Activated T-helper 17 cell treated with anti-CD3 and anti-CD28 coated beads, Interleukin-2, amount 50 U/mL, for 72 hours (primary cell): ENCODE data around the gene PAXIP1. TPM values are rescaled to one million over a fixed set of nuclear protein-coding genes. Genes with fewer than 3 reads are reported as not detected.
A peak's percentile ranks its signal among the peaks of the same experiment; 100 is the strongest.

Experiments
- ATAC-seq: fragments of 150-1000 bp; cut with Tn5 transposase; replicated peaks from 2 replicates; pipeline ENCODE4 v1.10.0; 2021; ENCODE audit warnings: mild to moderate bottlenecking, moderate library complexity
- H3K27ac Mint-ChIP-seq: one replicate; pipeline ENCODE4 v1.8.0; 2022; ENCODE audit warnings: mixed read lengths
- H3K27me3 Mint-ChIP-seq: one replicate; pipeline ENCODE4 v1.8.0; 2022; ENCODE audit warnings: mixed read lengths
- H3K36me3 Mint-ChIP-seq: one replicate; pipeline ENCODE4 v1.8.0; 2022; ENCODE audit warnings: low read depth, mild to moderate bottlenecking, mixed read lengths
- H3K4me1 Mint-ChIP-seq: one replicate; pipeline ENCODE4 v1.8.0; 2022; ENCODE audit warnings: mixed read lengths
- H3K4me3 Mint-ChIP-seq: one replicate; pipeline ENCODE4 v1.8.0; 2022; ENCODE audit warnings: mild to moderate bottlenecking, mixed read lengths
- H3K9me3 Mint-ChIP-seq: one replicate; pipeline ENCODE4 v1.8.0; 2022; ENCODE audit warnings: mixed read lengths
- total RNA-seq, 2 donors: library from RNA; stranded (reverse); gene quantifications; one replicate each; pipeline ENCODE4 v1.2.3, GENCODE V29; 2022

Gene PAXIP1
- total RNA-seq, 2 donors from 2014 or later: 21.7 to 32.0 TPM

- Mint-ChIP-seq H3K4me1 (peaks cover 5% of the 10 kb centered on the region), H3K27ac (peak overlapping the region; percentile 91), H3K9me3 (no peaks in the 10 kb centered on the region), H3K4me3 (peak overlapping the region; percentile 90), H3K27me3 (no peaks in the 10 kb centered on the region), H3K36me3 (peaks cover 42% of the 10 kb centered on the region)
- ATAC-seq: peak; percentile 83
Measured at GRCh38 chr7:155003376-155004214, 671 bp upstream of the PAXIP1 start.

- ATAC-seq: peak; percentile 40
- Mint-ChIP-seq H3K9me3 (no peaks in the 10 kb centered on the region), H3K4me1 (peaks cover 5% of the 10 kb centered on the region), H3K4me3 (no peak overlapping the region), H3K27ac (no peak overlapping the region), H3K27me3 (no peaks in the 10 kb centered on the region), H3K36me3 (peaks cover 46% of the 10 kb centered on the region)
Measured at GRCh38 chr7:155002411-155003091, 373 bp downstream of the PAXIP1 start.

- Mint-ChIP-seq H3K4me1 (peaks cover 5% of the 10 kb centered on the region), H3K27me3 (no peaks in the 10 kb centered on the region), H3K4me3 (no peak overlapping the region), H3K27ac (no peak overlapping the region), H3K36me3 (peaks cover 48% of the 10 kb centered on the region), H3K9me3 (no peaks in the 10 kb centered on the region)
- no peak for ATAC-seq
Measured at GRCh38 chr7:155001756-155002410, 1.0 kb downstream of the PAXIP1 start.

- H3K36me3 Mint-ChIP-seq: peaks cover 48% of the 10 kb centered on the region
- no peak for ATAC-seq
- H3K27me3 Mint-ChIP-seq: no peaks in the 10 kb centered on the region
- H3K27ac Mint-ChIP-seq: no peak overlapping the region
- no peaks in the 10 kb centered on the region for H3K9me3 Mint-ChIP-seq
- no peak overlapping the region for H3K4me3 Mint-ChIP-seq
- H3K4me1 Mint-ChIP-seq: peaks cover 5% of the 10 kb centered on the region
Measured at GRCh38 chr7:155000795-155001194, 2.1 kb downstream of the PAXIP1 start.

GRCh38 chr7:154998481-154998880 is 4.4 kb downstream of the PAXIP1 start:
- peaks cover 53% of the 10 kb centered on the region for H3K36me3 Mint-ChIP-seq
- ATAC-seq: no peak
- H3K4me3 Mint-ChIP-seq: no peak overlapping the region
- no peaks in the 10 kb centered on the region for H3K9me3 Mint-ChIP-seq
- no peak overlapping the region for H3K27ac Mint-ChIP-seq
- no peaks in the 10 kb centered on the region for H3K4me1 Mint-ChIP-seq
- H3K27me3 Mint-ChIP-seq: no peaks in the 10 kb centered on the region

GRCh38 chr7:154997840-154998370 is 5.0 kb downstream of the PAXIP1 start:
- H3K36me3 Mint-ChIP-seq: peaks cover 59% of the 10 kb centered on the region
- H3K27me3 Mint-ChIP-seq: no peaks in the 10 kb centered on the region
- H3K27ac Mint-ChIP-seq: no peak overlapping the region
- H3K9me3 Mint-ChIP-seq: no peaks in the 10 kb centered on the region
- H3K4me3 Mint-ChIP-seq: no peak overlapping the region
- ATAC-seq: no peak
- no peaks in the 10 kb centered on the region for H3K4me1 Mint-ChIP-seq

- no peak for ATAC-seq
- Mint-ChIP-seq H3K9me3 (no peaks in the 10 kb centered on the region), H3K27me3 (no peaks in the 10 kb centered on the region), H3K4me1 (no peaks in the 10 kb centered on the region), H3K4me3 (no peak overlapping the region), H3K27ac (no peak overlapping the region), H3K36me3 (peaks cover 67% of the 10 kb centered on the region)
Measured at GRCh38 chr7:154996756-154997155, 6.2 kb downstream of the PAXIP1 start.

- Mint-ChIP-seq H3K27ac (no peak overlapping the region), H3K27me3 (no peaks in the 10 kb centered on the region), H3K36me3 (peaks cover 71% of the 10 kb centered on the region), H3K4me1 (no peaks in the 10 kb centered on the region), H3K4me3 (no peak overlapping the region), H3K9me3 (no peaks in the 10 kb centered on the region)
- no peak for ATAC-seq
Measured at GRCh38 chr7:154996101-154996500, 6.8 kb downstream of the PAXIP1 start.

GRCh38 chr7:154994996-154995395 is 7.9 kb downstream of the PAXIP1 start:
- peaks cover 81% of the 10 kb centered on the region for H3K36me3 Mint-ChIP-seq
- H3K4me1 Mint-ChIP-seq: no peaks in the 10 kb centered on the region
- H3K27me3 Mint-ChIP-seq: no peaks in the 10 kb centered on the region
- H3K27ac Mint-ChIP-seq: no peak overlapping the region
- H3K9me3 Mint-ChIP-seq: no peaks in the 10 kb centered on the region
- no peak overlapping the region for H3K4me3 Mint-ChIP-seq
- no peak for ATAC-seq

- Mint-ChIP-seq H3K27ac (no peak overlapping the region), H3K4me3 (no peak overlapping the region), H3K4me1 (peaks cover 11% of the 10 kb centered on the region), H3K9me3 (no peaks in the 10 kb centered on the region), H3K27me3 (no peaks in the 10 kb centered on the region), H3K36me3 (peaks cover 90% of the 10 kb centered on the region)
- no peak for ATAC-seq
Measured at GRCh38 chr7:154990964-154991540, 11.9 kb downstream of the PAXIP1 start.

GRCh38 chr7:154987571-154987970 is 15.4 kb downstream of the PAXIP1 start:
- H3K27me3 Mint-ChIP-seq: no peaks in the 10 kb centered on the region
- H3K9me3 Mint-ChIP-seq: no peaks in the 10 kb centered on the region
- ATAC-seq: no peak
- peaks cover 58% of the 10 kb centered on the region for H3K36me3 Mint-ChIP-seq
- peak overlapping the region; percentile 15 for H3K27ac Mint-ChIP-seq
- peaks cover 18% of the 10 kb centered on the region for H3K4me1 Mint-ChIP-seq
- no peak overlapping the region for H3K4me3 Mint-ChIP-seq

GRCh38 chr7:154986200-154986945 is 16.6 kb downstream of the PAXIP1 start:
- peak overlapping the region; percentile 15 for H3K27ac Mint-ChIP-seq
- peaks cover 54% of the 10 kb centered on the region for H3K36me3 Mint-ChIP-seq
- H3K4me1 Mint-ChIP-seq: peaks cover 18% of the 10 kb centered on the region
- no peak for ATAC-seq
- H3K9me3 Mint-ChIP-seq: no peaks in the 10 kb centered on the region
- no peaks in the 10 kb centered on the region for H3K27me3 Mint-ChIP-seq
- no peak overlapping the region for H3K4me3 Mint-ChIP-seq

- Mint-ChIP-seq H3K4me1 (peaks cover 18% of the 10 kb centered on the region), H3K4me3 (no peak overlapping the region), H3K9me3 (no peaks in the 10 kb centered on the region), H3K27ac (peak overlapping the region; percentile 2), H3K27me3 (no peaks in the 10 kb centered on the region), H3K36me3 (peaks cover 52% of the 10 kb centered on the region)
- no peak for ATAC-seq
Measured at GRCh38 chr7:154985230-154985629, 17.7 kb downstream of the PAXIP1 start.
